ENCODE data around the gene FAM229A. TPM values are rescaled to one million over a fixed set of nuclear protein-coding genes. Genes with fewer than 3 reads are reported as not detected.

The FAM229A gene
- total and polyA plus RNA-seq, 9 of the 15 experiments (the other 6 are each of a cell fraction or from before 2014, with no cell fraction given), result 0.04 to 21.6 (median 7.4) TPM

DNA sequence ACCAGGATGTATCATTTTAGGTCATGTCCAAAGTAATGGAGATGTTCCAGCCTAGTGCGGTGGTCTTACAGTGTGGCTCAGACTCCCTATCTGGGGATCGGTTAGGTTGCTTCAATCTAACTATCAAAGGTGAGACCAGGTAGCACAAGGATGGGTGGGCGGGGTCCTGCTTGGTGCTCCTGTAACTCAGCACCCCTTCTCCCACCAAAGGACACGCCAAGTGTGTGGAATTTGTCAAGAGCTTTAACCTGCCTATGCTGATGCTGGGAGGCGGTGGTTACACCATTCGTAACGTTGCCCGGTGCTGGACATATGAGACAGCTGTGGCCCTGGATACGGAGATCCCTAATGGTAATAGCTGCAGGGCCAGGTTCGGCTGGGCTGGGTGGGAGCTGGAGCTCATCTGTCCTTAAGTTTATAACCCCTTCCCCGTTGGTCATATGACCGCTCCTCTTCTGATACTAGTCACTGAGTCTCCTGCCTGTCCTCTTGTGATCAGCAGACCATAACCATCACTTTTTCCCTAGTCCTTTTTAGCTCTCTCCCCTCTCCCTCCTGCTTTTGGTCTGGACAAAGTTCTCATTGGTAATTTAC is 31.6 kb downstream of the FAM229A start:
- no TSS peak for BruUV-seq (replicated peaks)
- TF ChIP-seq SIN3B (IDR thresholded peaks at IDR 0.05; ENCODE audit: low read depth) (no peak), SUPT5H (IDR thresholded peaks at IDR 0.05) (0 out of 2 replicates have a peak, but pooled peaks have one; percentile 16), SMAD3 (CRISPR knock-in tag; conservative IDR thresholded peaks at IDR 0.05) (no peak), NR2C1 (IDR thresholded peaks at IDR 0.05) (no peak), NR2C1 (tag; IDR thresholded peaks at IDR 0.05) (no peak), POLR2AphosphoS5 (IDR thresholded peaks at IDR 0.05; ENCODE audit: control insufficient read depth, insufficient read depth, low read depth, low read length) (0 out of 2 replicates have a peak, but pooled peaks have one; percentile 20), POLR2G (IDR thresholded peaks at IDR 0.05; ENCODE audit: low read depth, low read length) (0 out of 2 replicates have a peak, but pooled peaks have one; percentile 31)
- POLR2A ChIA-PET, result interaction anchor here (0.6 to 4.8 kb wide), 10 partner anchors 9 to 133 kb away, joined by 3 to 75 read pairs (median 4); partner anchors contain the start of gene HDAC1
- no peak for DNase-seq (ENCODE audit: extremely low read depth in 1 of 4, low spot score in 3 of 4)
- in situ Hi-C loops (cut with MboI) (no loop called here), intact Hi-C loops (cut with micrococcal nuclease) (no loop called here)
- Histone ChIP-seq H3K36me3 (ENCODE audit: control insufficient read depth, insufficient read depth, low read length) (peaks cover 91% of the 10 kb centered on the region), H3K9ac (ENCODE audit: insufficient read depth in 1 of 2, low read depth in 2 of 2, low read length in 2 of 2) (no peak overlapping the region), H3K27ac (ENCODE audit: extremely low read depth, low read depth, low read length) (no peak overlapping the region; the same call in 2 of the 3 replicates), H3K4me1 (replicated peaks in 1 of 2; ENCODE audit: control insufficient read depth in 2 of 2, insufficient read depth in 2 of 2, low read length in 2 of 2) (peaks cover 14 to 16% of the 10 kb centered on the region in 2 experiments), H3K4me2 (ENCODE audit: insufficient read depth, low read length) (no peak overlapping the region), H4K20me1 (replicated peaks; ENCODE audit: control insufficient read depth, insufficient read depth, low read length) (peaks cover 13% of the 10 kb centered on the region; the same call in 1 of the 2 replicates), H3K79me2 (ENCODE audit: control insufficient read depth, insufficient read depth, low read length) (peaks cover 24% of the 10 kb centered on the region), H3K27me3 (ENCODE audit: control insufficient read depth in 2 of 2, insufficient read depth in 2 of 2, low read length in 2 of 2) (no peaks in the 10 kb centered on the region), H3K9me3 (replicated peaks; ENCODE audit: control insufficient read depth, insufficient read depth, low read depth, low read length) (no peaks in the 10 kb centered on the region), H2AFZ (ENCODE audit: low read depth, low read length) (no peak overlapping the region), H3K4me3 (no peak overlapping the region), H3K9me1 (ENCODE audit: control insufficient read depth, insufficient read depth, low read length) (peaks cover 6% of the 10 kb centered on the region)
- no peak for FAIRE-seq
- no peak for ATAC-seq
- CTCF ChIA-PET (ENCODE audit: low intra/inter-chr PET ratio), result interaction anchor here (0.5 kb wide), 1 partner anchor 197 kb away, joined by 4 read pairs; no protein-coding TSS in a partner anchor
- WGBS (ENCODE audit: insufficient coverage, low coverage, missing lambda C conversion rate), result 87% methylated on average over 12 of the region's 12 CpGs

All from K562 (cell line).